Ovary (tissue), 9 donors: ENCODE results near the gene NEUROD4. TPM values are rescaled to one million over a fixed set of nuclear protein-coding genes. Genes with fewer than 3 reads are reported as not detected.

Experiments used
- DNase-seq, 5 donors: peaks; one replicate each; pipeline ENCODE4 v3.0.0-alpha.2; 2019 to 2020
- H3K27ac ChIP-seq, 2 donors: fragments of 200-600 bp; one replicate each; pipeline versions ENCODE4 v1.5.1 to v1.8.0; 2019 to 2022
- H3K27me3 ChIP-seq: fragments of 200-600 bp; one replicate; pipeline ENCODE4 v1.8.0; 2022
- H3K36me3 ChIP-seq: fragments of 200-600 bp; sonication (generic); one replicate; pipeline ENCODE4 v1.5.1; 2019
- H3K4me1 ChIP-seq: one replicate; pipeline ENCODE4 v1.8.1; 2013; ENCODE audit warnings: mild to moderate bottlenecking, moderate library complexity; ENCODE audit not compliant: insufficient read depth
- H3K4me3 ChIP-seq: fragments of 200-600 bp; sonication (generic); one replicate; pipeline ENCODE4 v1.5.1; 2017
- H3K9me3 ChIP-seq, 2 donors: fragments of 200-600 bp in 1 of 2; sonication (generic) in 1 of 2; one replicate each; pipeline versions ENCODE4 v1.5.1 to v1.8.1; 2013 to 2019; ENCODE audit warnings: mild to moderate bottlenecking in 1 of 2, moderate library complexity in 1 of 2
- CTCF ChIP-seq, 3 donors: fragments of 450-650 bp in 2 of 3; fragments of 200-600 bp in 1 of 3; IDR thresholded peaks; one replicate each; pipeline versions ENCODE4 v1.5.1 to v1.8.0; 2016 to 2022; ENCODE audit warnings: antibody characterized with exemption in 3 of 3, mild to moderate bottlenecking in 1 of 3
- EP300 ChIP-seq: sonication (generic); formaldehyde crosslinking; IDR thresholded peaks from one replicate; pipeline ENCODE4 v1.6.1; 2017; ENCODE audit warnings: antibody characterized with exemption
- POLR2A ChIP-seq: fragments of 450-650 bp; IDR thresholded peaks from one replicate; pipeline ENCODE4 v1.6.1; 2017; ENCODE audit warnings: antibody characterized with exemption, mild to moderate bottlenecking, moderate library complexity
- WGBS, 3 donors: extraction: QIAGEN DNeasy Blood & Tissue Kit in 1 of 3; methylation state at CpG; one replicate each; pipeline versions ENCODE4 v1.1.5 to v1.1.7; 2013 to 2017; 5-methylcytosine and 5-hydroxymethylcytosine counted together
- intact Hi-C, 4 donors: fragments of 100-400 bp; cut with DNase I; formaldehyde crosslinking; loops; one replicate each; pipeline versions ENCODE4 v1.11.0 to v1.15.1; 2022 to 2023
- polyA plus RNA-seq, 2 donors: library from polyadenylated mRNA; stranded (reverse); fragments of 200-250 nt in 1 of 2; fragments of 350-450 nt in 1 of 2; fragmentation: Illumina TruSeq in 1 of 2; extraction: RNeasy Lipid Tissue Mini Kit (QIAGEN cat#74804) in 1 of 2; gene quantifications; one replicate each; pipeline ENCODE4 v1.2.3, GENCODE V29; 2013 to 2014
- total RNA-seq, 7 donors: library from RNA; depleted of rRNA in 2 of 7; stranded (reverse); fragments of >200 nt in 2 of 7; fragmentation: NEBNext Ultra II Directional in 3 of 7; extraction: Animal tissue kit (Norgen Biotek cat#: 25700) in 3 of 7; gene quantifications; one replicate each; pipeline versions ENCODE4 v1.1.0 to v1.2.4, GENCODE V29; 2016 to 2023
- donor health status: DM: no; HTN: no; CAD: no; lungs with moderate emphysema.
- donor health status: DM: no; HTN: no; CAD: no.
- donor health status: Bipolar disorder and iron deficiency.
- donor health status: DM: yes; HTN: yes; CAD: no.
- donor health status: DM: no; HTN: no; CAD: no.
- donor health status: DM: yes; HTN: yes; CAD: no.

The NEUROD4 gene
- total and polyA plus RNA-seq, 9 donors = not detected

GRCh38 chr12:55072083-55072482 lies 52.3 kb downstream of the NEUROD4 start:
- WGBS, 3 donors = 62 to 79% (median 75%) methylated on average over 3 of the region's 3 CpGs
- Histone ChIP-seq H3K36me3 (no peaks in the 10 kb centered on the region), H3K9me3 (no peaks in the 10 kb centered on the region), H3K4me1 (no peaks in the 10 kb centered on the region), H3K27me3 (no peaks in the 10 kb centered on the region), H3K27ac (no peak overlapping the region), H3K4me3 (no peak overlapping the region)
- intact Hi-C loops = loop anchor here in 2 of 4 donors (5.0 kb wide), 2 partner anchors 75 to 80 kb away; no protein-coding TSS in a partner anchor
- no peak for DNase-seq
- no peak for TF ChIP-seq POLR2A
- TF ChIP-seq EP300 = no peak
- TF ChIP-seq CTCF (IDR thresholded peaks at IDR 0.05) = no peak

GRCh38 chr12:55073043-55074022 lies 53.6 kb downstream of the NEUROD4 start:
- no peak overlapping the region for H3K27ac ChIP-seq
- TF ChIP-seq EP300 (no peak), CTCF (IDR thresholded peaks at IDR 0.05) (peak; percentile 60 to 65 (median 63))
- no peaks in the 10 kb centered on the region for H3K27me3 ChIP-seq
- no peak overlapping the region for H3K4me3 ChIP-seq
- intact Hi-C loops = loop anchor here in 2 of 4 donors (5.0 kb wide), 2 partner anchors 76 to 81 kb away; no protein-coding TSS in a partner anchor
- peak; percentile 46 to 75 (median 66) for DNase-seq
- WGBS, 3 donors = 36 to 39% (median 38%) methylated on average over 8 of the region's 8 CpGs
- H3K36me3 ChIP-seq = no peaks in the 10 kb centered on the region
- no peaks in the 10 kb centered on the region for H3K9me3 ChIP-seq
- H3K4me1 ChIP-seq = no peaks in the 10 kb centered on the region

GRCh38 chr12:55074806-55075205 lies 55.0 kb downstream of the NEUROD4 start:
- H3K36me3 ChIP-seq = no peaks in the 10 kb centered on the region
- no peaks in the 10 kb centered on the region for H3K9me3 ChIP-seq
- H3K27ac ChIP-seq = no peak overlapping the region
- no peak overlapping the region for H3K4me3 ChIP-seq
- no peaks in the 10 kb centered on the region for H3K27me3 ChIP-seq
- H3K4me1 ChIP-seq = no peaks in the 10 kb centered on the region
- DNase-seq = no peak
- intact Hi-C loops = loop anchor here in 2 of 4 donors (5.0 kb wide), 2 partner anchors 78 to 83 kb away; no protein-coding TSS in a partner anchor
- WGBS, 3 donors = 17 to 35% (median 20%) methylated on average over 3 of the region's 3 CpGs
- TF ChIP-seq EP300 (no peak), CTCF (IDR thresholded peaks at IDR 0.05) (no peak), POLR2A (no peak)

Other genes starting within 250 kb of the NEUROD4 start
- 1 to 10 TPM in 1 of 7 donors, under 1 TPM in 2, not detected in 4; 0.75 to 1.1 (median 0.81) TPM for gene MUCL1, start 165.5 kb upstream of the NEUROD4 start, total RNA-seq
- under 1 TPM in 1 of 2 donors, not detected in 1; 0.58 TPM for gene MUCL1, start 165.5 kb upstream of the NEUROD4 start, polyA plus RNA-seq
- 1 to 10 TPM; 1.3 to 3.5 (median 3.1) TPM for gene TESPA1, start 35.2 kb upstream of the NEUROD4 start, total RNA-seq
- 1 to 10 TPM; 3.4 to 5.9 TPM for gene TESPA1, start 35.2 kb upstream of the NEUROD4 start, polyA plus RNA-seq
- not detected for gene OR9K2, start 106.4 kb downstream of the NEUROD4 start, total RNA-seq
- gene OR9K2, start 106.4 kb downstream of the NEUROD4 start, polyA plus RNA-seq = not detected
- not detected for gene OR10A7, start 201.1 kb downstream of the NEUROD4 start, total RNA-seq
- not detected for gene OR10A7, start 201.1 kb downstream of the NEUROD4 start, polyA plus RNA-seq
- gene OR6C74, start 224.6 kb downstream of the NEUROD4 start, total RNA-seq = not detected
- not detected for gene OR6C74, start 224.6 kb downstream of the NEUROD4 start, polyA plus RNA-seq